Kidney (tissue), 14 donors: ENCODE measurements around the gene CDK5RAP2. TPM values are rescaled to one million over a fixed set of nuclear protein-coding genes. Genes with fewer than 3 reads are reported as not detected.

ENCODE experiments used
- DNase-seq, 5 donors: peaks; one replicate each; pipeline ENCODE4 v3.0.0-alpha.2; 2013 to 2020
- FAIRE-seq: peaks from 2 replicates; lab custom pipeline; 2012; peaks lifted over from hg19 to GRCh38; lab: Jason Lieb, UNC
- H3K27ac ChIP-seq, 2 donors: one replicate each; pipeline ENCODE4 v1.7.0; 2013; ENCODE audit warnings: low read depth in 2 of 2, low read length in 2 of 2, inconsistent platforms in 1 of 2
- H3K27me3 ChIP-seq: one replicate; pipeline ENCODE4 v1.7.1; 2013; ENCODE audit warnings: low read length, inconsistent platforms; ENCODE audit not compliant: control insufficient read depth, insufficient read depth
- H3K36me3 ChIP-seq, 3 donors: one replicate each; pipeline versions ENCODE4 v1.7.0 to v1.7.1; 2013; ENCODE audit warnings: low read length in 3 of 3, control low read depth in 1 of 3, inconsistent platforms in 1 of 3; ENCODE audit not compliant: insufficient read depth in 3 of 3, control insufficient read depth in 2 of 3
- H3K4me1 ChIP-seq, 3 donors: one replicate each; pipeline versions ENCODE4 v1.7.0 to v1.7.1; 2013; ENCODE audit warnings: low read length in 3 of 3, inconsistent platforms in 1 of 3, low read depth in 1 of 3; ENCODE audit not compliant: control insufficient read depth in 2 of 3, insufficient read depth in 2 of 3
- H3K4me3 ChIP-seq, 3 donors: one replicate each; pipeline versions ENCODE4 v1.7.0 to v1.8.1; 2013; ENCODE audit warnings: low read length in 3 of 3, control low read depth in 1 of 3, inconsistent platforms in 1 of 3
- H3K9ac ChIP-seq, 3 donors: one replicate each; pipeline versions ENCODE4 v1.7.0 to v1.7.1; 2013; ENCODE audit warnings: low read length in 3 of 3, control low read depth in 1 of 3, inconsistent platforms in 1 of 3
- H3K9me3 ChIP-seq, 3 donors: one replicate each; pipeline versions ENCODE4 v1.7.0 to v1.7.1; 2013; ENCODE audit warnings: low read length in 3 of 3, control low read depth in 1 of 3, inconsistent platforms in 1 of 3; ENCODE audit not compliant: control insufficient read depth in 2 of 3, insufficient read depth in 1 of 3
- intact Hi-C: fragments of 100-400 bp; cut with DNase I; formaldehyde crosslinking; loops from one replicate; pipeline ENCODE4 v1.11.1; 2022
- polyA plus RNA-seq: library from polyadenylated mRNA; stranded (reverse); fragments of 350-450 nt; fragmentation: Illumina TruSeq; extraction: RNeasy Lipid Tissue Mini Kit (QIAGEN cat#74804); gene quantifications from one replicate; pipeline ENCODE4 v1.2.3, GENCODE V29; 2014; ENCODE audit warnings: low read depth, low replicate concordance; ENCODE audit not compliant: insufficient read depth
- total RNA-seq: library from RNA; stranded (reverse); fragmentation: NEBNext Ultra II Directional; extraction: Animal tissue kit (Norgen Biotek cat#: 25700); gene quantifications from one replicate; pipeline ENCODE4 v1.2.1, GENCODE V29; 2021
- TF ChIP-seq, protein P1 (sequence below): IDR thresholded peaks from 3 replicates; pipeline ENCODE4 v1.5.1; 2012; ENCODE audit warnings: mild to moderate bottlenecking, moderate library complexity, borderline replicate concordance; ENCODE audit not compliant: insufficient read depth; ENCODE audit errors: extremely low read depth
- donor health status: control.
- donor health status: control.
- donor health status: control.
- donor health status: control.
- donor health status: control.
- donor health status: DM: yes; HTN: yes; CAD: no.
- donor health status: Normal renal cell carcinoma (clear cell type).

Gene CDK5RAP2
- total and polyA plus RNA-seq, 2 donors from 2014 or later, result 20.9 to 35.3 TPM

DNA sequence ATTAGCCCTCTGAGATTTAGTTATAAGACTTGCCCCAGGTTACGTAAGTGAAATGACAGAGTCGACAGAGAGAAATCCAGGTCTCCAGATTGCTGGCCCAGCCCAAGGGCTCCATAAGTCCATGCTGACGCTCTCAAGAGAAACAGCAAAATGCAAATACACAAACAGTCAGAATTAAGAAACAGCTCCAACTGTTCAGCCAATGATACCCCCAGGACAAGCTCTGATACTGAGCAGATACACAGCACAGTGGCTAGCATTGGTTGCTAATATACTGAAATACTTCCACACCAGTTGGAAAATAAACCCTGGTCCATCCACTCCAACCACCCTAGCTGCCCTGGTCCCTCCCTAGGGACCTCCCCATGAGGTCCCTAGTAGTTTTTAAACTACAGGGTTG lies 94.2 kb downstream of the CDK5RAP2 start:
- H3K9me3 ChIP-seq, result no peaks in the 10 kb centered on the region
- H3K9ac ChIP-seq, result no peak overlapping the region
- intact Hi-C loops, result no loop called here
- no peak overlapping the region for H3K4me3 ChIP-seq
- no peaks in the 10 kb centered on the region for H3K27me3 ChIP-seq
- DNase-seq (no peak), FAIRE-seq (no peak)
- peaks cover 4 to 17% (median 6%) of the 10 kb centered on the region in 3 donors for H3K36me3 ChIP-seq
- no peaks in the 10 kb centered on the region for H3K4me1 ChIP-seq
- TF ChIP-seq, protein P1, sequence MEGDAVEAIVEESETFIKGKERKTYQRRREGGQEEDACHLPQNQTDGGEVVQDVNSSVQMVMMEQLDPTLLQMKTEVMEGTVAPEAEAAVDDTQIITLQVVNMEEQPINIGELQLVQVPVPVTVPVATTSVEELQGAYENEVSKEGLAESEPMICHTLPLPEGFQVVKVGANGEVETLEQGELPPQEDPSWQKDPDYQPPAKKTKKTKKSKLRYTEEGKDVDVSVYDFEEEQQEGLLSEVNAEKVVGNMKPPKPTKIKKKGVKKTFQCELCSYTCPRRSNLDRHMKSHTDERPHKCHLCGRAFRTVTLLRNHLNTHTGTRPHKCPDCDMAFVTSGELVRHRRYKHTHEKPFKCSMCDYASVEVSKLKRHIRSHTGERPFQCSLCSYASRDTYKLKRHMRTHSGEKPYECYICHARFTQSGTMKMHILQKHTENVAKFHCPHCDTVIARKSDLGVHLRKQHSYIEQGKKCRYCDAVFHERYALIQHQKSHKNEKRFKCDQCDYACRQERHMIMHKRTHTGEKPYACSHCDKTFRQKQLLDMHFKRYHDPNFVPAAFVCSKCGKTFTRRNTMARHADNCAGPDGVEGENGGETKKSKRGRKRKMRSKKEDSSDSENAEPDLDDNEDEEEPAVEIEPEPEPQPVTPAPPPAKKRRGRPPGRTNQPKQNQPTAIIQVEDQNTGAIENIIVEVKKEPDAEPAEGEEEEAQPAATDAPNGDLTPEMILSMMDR, result no peak
- no peak overlapping the region for H3K27ac ChIP-seq

DNA sequence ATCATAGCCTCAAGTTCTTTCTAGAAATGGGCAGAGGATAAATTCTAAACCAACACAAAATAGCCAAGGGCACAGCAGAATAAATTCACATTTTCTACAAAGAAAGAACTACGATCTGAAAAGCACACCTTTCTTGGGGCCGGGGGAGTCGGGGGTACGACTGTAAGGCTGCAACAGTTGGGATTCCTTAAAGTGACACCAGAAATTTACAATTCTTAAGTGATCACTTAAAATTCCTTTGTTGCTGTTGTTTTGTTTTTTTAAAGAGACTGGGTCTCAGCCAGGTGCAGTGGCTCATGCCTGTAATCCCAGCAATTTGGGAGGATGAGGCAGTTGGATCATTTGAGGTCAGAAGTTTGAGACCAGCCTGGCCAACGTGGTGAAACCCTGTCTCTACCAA lies 95.8 kb downstream of the CDK5RAP2 start:
- Histone ChIP-seq H3K36me3 (peaks cover 2 to 17% (median 6%) of the 10 kb centered on the region in 3 donors), H3K4me3 (no peak overlapping the region), H3K27me3 (no peaks in the 10 kb centered on the region), H3K9me3 (no peaks in the 10 kb centered on the region), H3K27ac (no peak overlapping the region), H3K9ac (no peak overlapping the region), H3K4me1 (no peaks in the 10 kb centered on the region)
- TF ChIP-seq, protein P1, result no peak
- FAIRE-seq, result no peak
- no peak for DNase-seq
- intact Hi-C loops, result no loop called here

DNA sequence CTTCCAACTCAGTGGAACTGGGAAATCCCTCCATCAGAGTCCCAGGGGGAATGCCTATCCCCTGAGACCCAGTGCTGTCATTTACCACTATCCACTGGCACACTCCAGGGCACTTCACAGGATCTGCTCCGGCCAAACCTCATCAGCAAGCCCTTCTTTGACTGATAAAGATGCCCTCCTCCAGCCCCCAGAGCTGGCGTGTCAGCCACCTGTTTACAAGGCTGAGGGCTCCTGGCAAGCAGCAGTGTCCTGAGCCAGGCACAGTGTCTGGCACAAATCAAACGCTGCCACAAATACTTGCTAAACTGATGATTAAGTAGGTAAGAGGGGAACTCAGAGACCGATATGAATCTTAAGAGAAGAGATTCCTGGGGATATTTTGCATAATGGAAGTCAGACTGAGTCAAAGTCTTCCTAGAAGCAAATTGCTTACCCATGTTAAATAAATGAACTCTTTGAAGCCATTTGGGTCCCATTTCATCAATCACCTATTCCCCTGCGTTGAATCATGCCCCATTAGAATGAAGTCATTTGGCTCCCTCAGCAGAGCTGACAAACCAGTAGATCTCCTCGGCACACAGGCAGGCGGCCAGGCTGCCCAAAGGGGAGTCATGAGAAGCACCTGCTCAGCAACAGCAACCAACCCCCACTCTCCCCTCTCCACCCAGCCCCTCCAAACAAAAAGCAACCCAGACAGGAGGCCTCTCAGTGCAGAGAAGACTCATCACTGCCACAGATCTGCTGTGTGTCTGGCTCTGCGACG lies 97.4 kb downstream of the CDK5RAP2 start:
- H3K4me3 ChIP-seq, result no peak overlapping the region
- no peaks in the 10 kb centered on the region for H3K4me1 ChIP-seq
- no peaks in the 10 kb centered on the region for H3K27me3 ChIP-seq
- FAIRE-seq (no peak), DNase-seq (no peak)
- H3K27ac ChIP-seq, result no peak overlapping the region
- no peak overlapping the region for H3K9ac ChIP-seq
- H3K9me3 ChIP-seq, result no peaks in the 10 kb centered on the region
- intact Hi-C loops, result no loop called here
- peaks cover 0 to 13% (median 6%) of the 10 kb centered on the region in 3 donors for H3K36me3 ChIP-seq
- TF ChIP-seq, protein P1, result no peak
